Liver (tissue), 3 donors: ENCODE measurements around the gene BUB1.

Source experiments
- ATF3 ChIP-seq: IDR thresholded peaks from 2 replicates; pipeline ENCODE4 v1.6.1; 2016; ENCODE audit warnings: antibody characterized with exemption
- CTCF ChIP-seq: fragments of 150-350 bp; IDR thresholded peaks from 2 replicates; pipeline ENCODE4 v1.5.1; 2017; ENCODE audit warnings: improper control_type of control experiment, low read depth, low read length; ENCODE audit not compliant: missing input control
- GABPA ChIP-seq, 2 donors: IDR thresholded peaks in 1 of 2; conservative IDR thresholded peaks in 1 of 2; 2 replicates each; pipeline ENCODE4 v1.6.1; 2016; ENCODE audit warnings: antibody characterized with exemption in 2 of 2, mild to moderate bottlenecking in 1 of 2, moderate library complexity in 1 of 2
- HNF4A ChIP-seq, 2 donors: conservative IDR thresholded peaks; 2 replicates each; pipeline ENCODE4 v1.6.1; 2016; ENCODE audit warnings: antibody characterized with exemption in 2 of 2, mild to moderate bottlenecking in 2 of 2
- JUND ChIP-seq, 2 donors: IDR thresholded peaks; 2 replicates each; pipeline ENCODE4 v1.6.1; 2016; ENCODE audit warnings: antibody characterized with exemption in 2 of 2
- NR2F2 ChIP-seq: IDR thresholded peaks from 2 replicates; pipeline ENCODE4 v1.6.1; 2016; ENCODE audit warnings: antibody characterized with exemption
- RAD21 ChIP-seq, 2 donors: IDR thresholded peaks; 2 replicates each; pipeline ENCODE4 v1.6.1; 2016; ENCODE audit warnings: antibody characterized with exemption in 2 of 2, mild to moderate bottlenecking in 2 of 2
- REST ChIP-seq: IDR thresholded peaks from 2 replicates; pipeline ENCODE4 v1.6.1; 2016; ENCODE audit warnings: antibody characterized with exemption, mild to moderate bottlenecking
- SP1 ChIP-seq: IDR thresholded peaks from 2 replicates; pipeline ENCODE4 v1.6.1; 2018; ENCODE audit warnings: antibody characterized with exemption, mild to moderate bottlenecking
- YY1 ChIP-seq: IDR thresholded peaks from 2 replicates; pipeline ENCODE4 v1.6.1; 2016; ENCODE audit warnings: antibody characterized with exemption, mild to moderate bottlenecking
- ZBTB33 ChIP-seq: IDR thresholded peaks from 2 replicates; pipeline ENCODE4 v1.6.1; 2016; ENCODE audit warnings: antibody characterized with exemption
- TF ChIP-seq, protein P1 (sequence below): IDR thresholded peaks from 2 replicates; pipeline ENCODE4 v1.6.1; 2016; ENCODE audit warnings: antibody characterized with exemption
- donor health status: healthy.
- donor health status: healthy.

GRCh38 chr2:110716959-110717645 lies 39.2 kb upstream of the BUB1 start:
- TF ChIP-seq CTCF (no peak), YY1 (no peak), HNF4A (conservative IDR thresholded peaks at IDR 0.05) (no peak), ZBTB33 (no peak), GABPA (IDR thresholded peaks at IDR 0.05 in 1 of 2, conservative IDR thresholded peaks at IDR 0.05 in 1 of 2) (no peak), REST (no peak), RAD21 (IDR thresholded peaks at IDR 0.05) (no peak), JUND (IDR thresholded peaks at IDR 0.05) (no peak), ATF3 (no peak), NR2F2 (no peak), SP1 (no peak)
- TF ChIP-seq, protein P1, sequence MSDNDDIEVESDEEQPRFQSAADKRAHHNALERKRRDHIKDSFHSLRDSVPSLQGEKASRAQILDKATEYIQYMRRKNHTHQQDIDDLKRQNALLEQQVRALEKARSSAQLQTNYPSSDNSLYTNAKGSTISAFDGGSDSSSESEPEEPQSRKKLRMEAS: no peak
